WTC11 (cell line): Measurements from ENCODE around the gene CCDC88B. TPM values are rescaled to one million over a fixed set of nuclear protein-coding genes. Genes with fewer than 3 reads are reported as not detected.

ENCODE experiments used
- ATAC-seq: fragments of 200-7000 bp; cut with Tn5 transposase; 2 replicates; pipeline ENCODE4 v1.10.0; 2021; ENCODE audit warnings: mild to moderate bottlenecking, moderate library complexity
- CTCF ChIA-PET: fragments of 300-600 bp; sonication (Branson Sonifier 250); formaldehyde crosslinking; loops from one replicate; lab custom pipeline; 2021; ENCODE audit warnings: antibody characterized with exemption; lab: Charles Lee
- POLR2A ChIA-PET: fragments of 350-600 bp; sonication (Branson Sonifier 250); formaldehyde crosslinking; loops from one replicate; lab custom pipeline; 2021; ENCODE audit warnings: antibody characterized with exemption; lab: Charles Lee
- DNase-seq: peaks from one replicate; pipeline ENCODE4 v3.0.0; 2021; ENCODE audit warnings: low spot score
- H3K27ac Mint-ChIP-seq: 2 replicates; pipeline ENCODE4 v1.8.0; 2021; ENCODE audit warnings: mixed read lengths
- H3K27me3 Mint-ChIP-seq: 2 replicates; pipeline ENCODE4 v1.8.0; 2021; ENCODE audit warnings: low read depth, mild to moderate bottlenecking, moderate library complexity, mixed read lengths
- H3K36me3 Mint-ChIP-seq: 2 replicates; pipeline ENCODE4 v1.8.0; 2021; ENCODE audit warnings: mixed read lengths
- H3K4me1 Mint-ChIP-seq: 2 replicates; pipeline ENCODE4 v1.8.0; 2022; ENCODE audit warnings: mixed read lengths
- H3K4me3 Mint-ChIP-seq: 2 replicates; pipeline ENCODE4 v1.8.0; 2021; ENCODE audit warnings: mild to moderate bottlenecking, moderate library complexity, mixed read lengths
- H3K9me3 Mint-ChIP-seq: 2 replicates; pipeline ENCODE4 v1.8.0; 2021; ENCODE audit warnings: mixed read lengths
- FOXJ3 ChIP-seq: sonication (generic); formaldehyde crosslinking; IDR thresholded peaks from 2 replicates; pipeline ENCODE4 v1.9.0; 2021; ENCODE audit warnings: missing genetic modification reagents, mild to moderate bottlenecking, borderline replicate concordance
- GABPB1 ChIP-seq: sonication (generic); formaldehyde crosslinking; IDR thresholded peaks from 2 replicates; pipeline ENCODE4 v1.8.1; 2023; ENCODE audit warnings: mild to moderate bottlenecking, missing genetic modification reagents
- IRF2 ChIP-seq: sonication (generic); formaldehyde crosslinking; IDR thresholded peaks from 2 replicates; pipeline ENCODE4 v1.8.0; 2022; ENCODE audit warnings: low read depth, missing genetic modification reagents, borderline replicate concordance
- NR3C1 ChIP-seq: sonication (generic); formaldehyde crosslinking; conservative IDR thresholded peaks from 2 replicates; pipeline ENCODE4 v1.8.1; 2023; ENCODE audit warnings: low read depth, mild to moderate bottlenecking, missing genetic modification reagents
- OVOL2 ChIP-seq: fragments of 250-450 bp; sonication (Bioruptor Pico); IDR thresholded peaks from 2 replicates; pipeline ENCODE4 v1.9.0; 2021; ENCODE audit warnings: mild to moderate bottlenecking, borderline replicate concordance
- RELA ChIP-seq: sonication (generic); formaldehyde crosslinking; IDR thresholded peaks from 2 replicates; pipeline ENCODE4 v1.8.1; 2022; ENCODE audit warnings: missing genetic modification reagents, mild to moderate bottlenecking, borderline replicate concordance
- RORB ChIP-seq: fragments of 250-450 bp; sonication (Bioruptor Pico); IDR thresholded peaks from 2 replicates; pipeline ENCODE4 v1.9.0; 2021; ENCODE audit warnings: mild to moderate bottlenecking
- ZNF219 ChIP-seq: sonication (generic); formaldehyde crosslinking; IDR thresholded peaks from 2 replicates; pipeline ENCODE4 v1.8.0; 2023; ENCODE audit warnings: missing genetic modification reagents, mild to moderate bottlenecking, borderline replicate concordance
- total RNA-seq: library from RNA; stranded (reverse); gene quantifications from 3 replicates; pipeline ENCODE4 v1.2.3, GENCODE V29; 2021
- TF ChIP-seq, protein P1 (sequence below): fragments of 250-450 bp; sonication (Bioruptor Pico); IDR thresholded peaks from 2 replicates; pipeline ENCODE4 v1.9.0; 2021; ENCODE audit warnings: mild to moderate bottlenecking, borderline replicate concordance
- TF ChIP-seq, protein P2 (sequence below): fragments of 200-600 bp; IDR thresholded peaks from 2 replicates; pipeline ENCODE4 v1.8.0; 2022; ENCODE audit warnings: antibody characterized with exemption
- TF ChIP-seq, protein P3 (sequence below): sonication (generic); formaldehyde crosslinking; IDR thresholded peaks from 2 replicates; pipeline ENCODE4 v1.8.0; 2023; ENCODE audit warnings: missing genetic modification reagents, mild to moderate bottlenecking, borderline replicate concordance
- TF ChIP-seq, protein P4 (sequence below): fragments of 250-450 bp; sonication (Bioruptor Pico); IDR thresholded peaks from 2 replicates; pipeline ENCODE4 v1.8.0; 2021; ENCODE audit warnings: mild to moderate bottlenecking
- TF ChIP-seq, protein P5 (sequence below): sonication (generic); formaldehyde crosslinking; IDR thresholded peaks from 2 replicates; pipeline ENCODE4 v1.8.1; 2022; ENCODE audit warnings: mild to moderate bottlenecking, missing genetic modification reagents, moderate library complexity, borderline replicate concordance

CCDC88B gene
- total RNA-seq, 1 experiment from 2014 or later = 17.0 TPM

DNA sequence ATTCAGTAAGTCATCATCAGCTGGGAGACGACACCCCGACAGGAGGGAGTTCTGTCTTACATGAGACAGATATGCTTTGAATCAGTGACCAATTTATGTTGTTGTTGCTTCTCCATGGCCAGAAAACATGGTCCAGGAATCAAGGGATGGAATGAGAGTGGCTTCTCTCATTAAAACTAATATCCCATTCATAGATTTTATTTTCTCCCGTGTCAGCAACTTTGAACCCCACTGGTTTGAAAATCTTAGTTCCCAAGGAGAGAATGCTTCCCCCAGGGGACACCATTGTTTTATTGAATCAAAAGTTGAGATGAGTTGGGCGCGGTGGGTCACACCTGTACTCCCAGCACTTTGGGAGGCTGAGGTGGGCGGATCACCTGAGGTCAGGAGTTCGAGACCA lies 61.8 kb downstream of the CCDC88B start (continued):
- TF ChIP-seq, protein P1, sequence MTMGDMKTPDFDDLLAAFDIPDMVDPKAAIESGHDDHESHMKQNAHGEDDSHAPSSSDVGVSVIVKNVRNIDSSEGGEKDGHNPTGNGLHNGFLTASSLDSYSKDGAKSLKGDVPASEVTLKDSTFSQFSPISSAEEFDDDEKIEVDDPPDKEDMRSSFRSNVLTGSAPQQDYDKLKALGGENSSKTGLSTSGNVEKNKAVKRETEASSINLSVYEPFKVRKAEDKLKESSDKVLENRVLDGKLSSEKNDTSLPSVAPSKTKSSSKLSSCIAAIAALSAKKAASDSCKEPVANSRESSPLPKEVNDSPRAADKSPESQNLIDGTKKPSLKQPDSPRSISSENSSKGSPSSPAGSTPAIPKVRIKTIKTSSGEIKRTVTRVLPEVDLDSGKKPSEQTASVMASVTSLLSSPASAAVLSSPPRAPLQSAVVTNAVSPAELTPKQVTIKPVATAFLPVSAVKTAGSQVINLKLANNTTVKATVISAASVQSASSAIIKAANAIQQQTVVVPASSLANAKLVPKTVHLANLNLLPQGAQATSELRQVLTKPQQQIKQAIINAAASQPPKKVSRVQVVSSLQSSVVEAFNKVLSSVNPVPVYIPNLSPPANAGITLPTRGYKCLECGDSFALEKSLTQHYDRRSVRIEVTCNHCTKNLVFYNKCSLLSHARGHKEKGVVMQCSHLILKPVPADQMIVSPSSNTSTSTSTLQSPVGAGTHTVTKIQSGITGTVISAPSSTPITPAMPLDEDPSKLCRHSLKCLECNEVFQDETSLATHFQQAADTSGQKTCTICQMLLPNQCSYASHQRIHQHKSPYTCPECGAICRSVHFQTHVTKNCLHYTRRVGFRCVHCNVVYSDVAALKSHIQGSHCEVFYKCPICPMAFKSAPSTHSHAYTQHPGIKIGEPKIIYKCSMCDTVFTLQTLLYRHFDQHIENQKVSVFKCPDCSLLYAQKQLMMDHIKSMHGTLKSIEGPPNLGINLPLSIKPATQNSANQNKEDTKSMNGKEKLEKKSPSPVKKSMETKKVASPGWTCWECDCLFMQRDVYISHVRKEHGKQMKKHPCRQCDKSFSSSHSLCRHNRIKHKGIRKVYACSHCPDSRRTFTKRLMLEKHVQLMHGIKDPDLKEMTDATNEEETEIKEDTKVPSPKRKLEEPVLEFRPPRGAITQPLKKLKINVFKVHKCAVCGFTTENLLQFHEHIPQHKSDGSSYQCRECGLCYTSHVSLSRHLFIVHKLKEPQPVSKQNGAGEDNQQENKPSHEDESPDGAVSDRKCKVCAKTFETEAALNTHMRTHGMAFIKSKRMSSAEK = no peak
- TF ChIP-seq GABPB1 (CRISPR knock-in tag) (no peak), NR3C1 (CRISPR knock-in tag) (no peak)
- TF ChIP-seq, protein P2, sequence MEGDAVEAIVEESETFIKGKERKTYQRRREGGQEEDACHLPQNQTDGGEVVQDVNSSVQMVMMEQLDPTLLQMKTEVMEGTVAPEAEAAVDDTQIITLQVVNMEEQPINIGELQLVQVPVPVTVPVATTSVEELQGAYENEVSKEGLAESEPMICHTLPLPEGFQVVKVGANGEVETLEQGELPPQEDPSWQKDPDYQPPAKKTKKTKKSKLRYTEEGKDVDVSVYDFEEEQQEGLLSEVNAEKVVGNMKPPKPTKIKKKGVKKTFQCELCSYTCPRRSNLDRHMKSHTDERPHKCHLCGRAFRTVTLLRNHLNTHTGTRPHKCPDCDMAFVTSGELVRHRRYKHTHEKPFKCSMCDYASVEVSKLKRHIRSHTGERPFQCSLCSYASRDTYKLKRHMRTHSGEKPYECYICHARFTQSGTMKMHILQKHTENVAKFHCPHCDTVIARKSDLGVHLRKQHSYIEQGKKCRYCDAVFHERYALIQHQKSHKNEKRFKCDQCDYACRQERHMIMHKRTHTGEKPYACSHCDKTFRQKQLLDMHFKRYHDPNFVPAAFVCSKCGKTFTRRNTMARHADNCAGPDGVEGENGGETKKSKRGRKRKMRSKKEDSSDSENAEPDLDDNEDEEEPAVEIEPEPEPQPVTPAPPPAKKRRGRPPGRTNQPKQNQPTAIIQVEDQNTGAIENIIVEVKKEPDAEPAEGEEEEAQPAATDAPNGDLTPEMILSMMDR = no peak

DNA sequence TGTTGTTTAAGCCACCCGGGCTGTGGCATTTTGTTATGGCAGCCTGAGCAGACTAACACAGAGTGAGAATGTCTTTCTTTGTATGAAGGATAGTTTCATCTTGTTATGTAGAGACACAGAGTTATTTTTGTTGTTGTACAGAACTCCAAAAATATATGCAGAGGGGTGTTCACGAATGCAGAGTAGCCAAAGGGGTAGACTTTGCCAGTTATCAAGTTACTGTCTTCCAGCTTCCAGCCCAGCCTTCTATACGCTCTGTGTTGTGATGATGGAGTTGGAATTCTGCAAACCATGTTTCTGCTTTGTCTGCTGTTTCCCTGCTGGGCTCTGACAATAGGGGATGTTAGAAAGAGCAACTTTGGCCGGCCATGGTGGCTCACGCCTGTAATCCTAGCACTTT lies 63.1 kb downstream of the CCDC88B start:
- Mint-ChIP-seq H3K4me1 (peaks cover 14% of the 10 kb centered on the region), H3K27ac (no peak overlapping the region; the same call in 1 of the 2 replicates), H3K9me3 (peaks cover 7% of the 10 kb centered on the region; the same call in 1 of the 2 replicates), H3K4me3 (no peak overlapping the region), H3K27me3 (peaks cover 48% of the 10 kb centered on the region), H3K36me3 (no peaks in the 10 kb centered on the region)
- ATAC-seq = no peak
- ChIA-PET CTCF (interaction anchor here (1.1 kb wide), 1 partner anchor 46 kb away, joined by 5 read pairs; no protein-coding TSS in a partner anchor), POLR2A (no interaction called here)
- TF ChIP-seq GABPB1 (CRISPR knock-in tag) (no peak), FOXJ3 (no peak), IRF2 (CRISPR knock-in tag) (no peak), RELA (no peak), OVOL2 (CRISPR knock-in tag) (no peak), ZNF219 (CRISPR knock-in tag) (no peak), RORB (CRISPR knock-in tag) (no peak)
- TF ChIP-seq, protein P3, sequence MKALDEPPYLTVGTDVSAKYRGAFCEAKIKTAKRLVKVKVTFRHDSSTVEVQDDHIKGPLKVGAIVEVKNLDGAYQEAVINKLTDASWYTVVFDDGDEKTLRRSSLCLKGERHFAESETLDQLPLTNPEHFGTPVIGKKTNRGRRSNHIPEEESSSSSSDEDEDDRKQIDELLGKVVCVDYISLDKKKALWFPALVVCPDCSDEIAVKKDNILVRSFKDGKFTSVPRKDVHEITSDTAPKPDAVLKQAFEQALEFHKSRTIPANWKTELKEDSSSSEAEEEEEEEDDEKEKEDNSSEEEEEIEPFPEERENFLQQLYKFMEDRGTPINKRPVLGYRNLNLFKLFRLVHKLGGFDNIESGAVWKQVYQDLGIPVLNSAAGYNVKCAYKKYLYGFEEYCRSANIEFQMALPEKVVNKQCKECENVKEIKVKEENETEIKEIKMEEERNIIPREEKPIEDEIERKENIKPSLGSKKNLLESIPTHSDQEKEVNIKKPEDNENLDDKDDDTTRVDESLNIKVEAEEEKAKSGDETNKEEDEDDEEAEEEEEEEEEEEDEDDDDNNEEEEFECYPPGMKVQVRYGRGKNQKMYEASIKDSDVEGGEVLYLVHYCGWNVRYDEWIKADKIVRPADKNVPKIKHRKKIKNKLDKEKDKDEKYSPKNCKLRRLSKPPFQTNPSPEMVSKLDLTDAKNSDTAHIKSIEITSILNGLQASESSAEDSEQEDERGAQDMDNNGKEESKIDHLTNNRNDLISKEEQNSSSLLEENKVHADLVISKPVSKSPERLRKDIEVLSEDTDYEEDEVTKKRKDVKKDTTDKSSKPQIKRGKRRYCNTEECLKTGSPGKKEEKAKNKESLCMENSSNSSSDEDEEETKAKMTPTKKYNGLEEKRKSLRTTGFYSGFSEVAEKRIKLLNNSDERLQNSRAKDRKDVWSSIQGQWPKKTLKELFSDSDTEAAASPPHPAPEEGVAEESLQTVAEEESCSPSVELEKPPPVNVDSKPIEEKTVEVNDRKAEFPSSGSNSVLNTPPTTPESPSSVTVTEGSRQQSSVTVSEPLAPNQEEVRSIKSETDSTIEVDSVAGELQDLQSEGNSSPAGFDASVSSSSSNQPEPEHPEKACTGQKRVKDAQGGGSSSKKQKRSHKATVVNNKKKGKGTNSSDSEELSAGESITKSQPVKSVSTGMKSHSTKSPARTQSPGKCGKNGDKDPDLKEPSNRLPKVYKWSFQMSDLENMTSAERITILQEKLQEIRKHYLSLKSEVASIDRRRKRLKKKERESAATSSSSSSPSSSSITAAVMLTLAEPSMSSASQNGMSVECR (CRISPR knock-in tag) = no peak
- TF ChIP-seq, protein P4, sequence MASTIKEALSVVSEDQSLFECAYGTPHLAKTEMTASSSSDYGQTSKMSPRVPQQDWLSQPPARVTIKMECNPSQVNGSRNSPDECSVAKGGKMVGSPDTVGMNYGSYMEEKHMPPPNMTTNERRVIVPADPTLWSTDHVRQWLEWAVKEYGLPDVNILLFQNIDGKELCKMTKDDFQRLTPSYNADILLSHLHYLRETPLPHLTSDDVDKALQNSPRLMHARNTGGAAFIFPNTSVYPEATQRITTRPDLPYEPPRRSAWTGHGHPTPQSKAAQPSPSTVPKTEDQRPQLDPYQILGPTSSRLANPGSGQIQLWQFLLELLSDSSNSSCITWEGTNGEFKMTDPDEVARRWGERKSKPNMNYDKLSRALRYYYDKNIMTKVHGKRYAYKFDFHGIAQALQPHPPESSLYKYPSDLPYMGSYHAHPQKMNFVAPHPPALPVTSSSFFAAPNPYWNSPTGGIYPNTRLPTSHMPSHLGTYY (CRISPR knock-in tag) = no peak
- TF ChIP-seq, protein P5, sequence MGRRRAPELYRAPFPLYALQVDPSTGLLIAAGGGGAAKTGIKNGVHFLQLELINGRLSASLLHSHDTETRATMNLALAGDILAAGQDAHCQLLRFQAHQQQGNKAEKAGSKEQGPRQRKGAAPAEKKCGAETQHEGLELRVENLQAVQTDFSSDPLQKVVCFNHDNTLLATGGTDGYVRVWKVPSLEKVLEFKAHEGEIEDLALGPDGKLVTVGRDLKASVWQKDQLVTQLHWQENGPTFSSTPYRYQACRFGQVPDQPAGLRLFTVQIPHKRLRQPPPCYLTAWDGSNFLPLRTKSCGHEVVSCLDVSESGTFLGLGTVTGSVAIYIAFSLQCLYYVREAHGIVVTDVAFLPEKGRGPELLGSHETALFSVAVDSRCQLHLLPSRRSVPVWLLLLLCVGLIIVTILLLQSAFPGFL (CRISPR knock-in tag) = no peak
- no peak for DNase-seq
